MM.1S (cell line): ENCODE measurements around the gene C10orf143.

Experiments
- EZH2 ChIP-seq: fragments of 300-600 bp; sonication (generic); optimal IDR thresholded peaks from 2 replicates; pipeline ENCODE3; 2017; ENCODE audit warnings: low read depth, mild to moderate bottlenecking, antibody characterized with exemption, low read length, mixed read lengths
- TF ChIP-seq, protein P1 (sequence below): fragments of 300-600 bp; sonication (generic); IDR thresholded peaks from 2 replicates; pipeline ENCODE4 v1.5.1; 2016; ENCODE audit warnings: antibody characterized with exemption, low read length, mixed read lengths

DNA sequence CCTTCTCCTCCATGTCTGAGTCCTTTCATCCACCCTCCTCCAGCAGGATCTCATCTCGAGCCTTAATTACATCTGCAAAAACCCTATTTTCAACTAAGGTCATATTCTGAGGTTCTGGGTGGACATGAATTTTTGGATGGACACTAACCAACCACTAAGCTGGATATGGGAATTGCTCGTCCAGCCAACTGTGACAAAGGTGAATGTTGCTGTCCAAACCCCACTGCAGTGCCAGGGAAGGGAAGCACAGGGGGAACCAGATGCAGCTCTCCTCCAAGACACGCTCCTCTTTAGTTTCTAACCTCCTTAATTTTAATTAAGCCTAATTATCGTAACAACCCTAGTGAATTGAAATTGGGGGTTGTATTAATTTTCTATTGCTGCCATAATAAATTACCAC is 81.4 kb downstream of the C10orf143 start:
- TF ChIP-seq, protein P1, sequence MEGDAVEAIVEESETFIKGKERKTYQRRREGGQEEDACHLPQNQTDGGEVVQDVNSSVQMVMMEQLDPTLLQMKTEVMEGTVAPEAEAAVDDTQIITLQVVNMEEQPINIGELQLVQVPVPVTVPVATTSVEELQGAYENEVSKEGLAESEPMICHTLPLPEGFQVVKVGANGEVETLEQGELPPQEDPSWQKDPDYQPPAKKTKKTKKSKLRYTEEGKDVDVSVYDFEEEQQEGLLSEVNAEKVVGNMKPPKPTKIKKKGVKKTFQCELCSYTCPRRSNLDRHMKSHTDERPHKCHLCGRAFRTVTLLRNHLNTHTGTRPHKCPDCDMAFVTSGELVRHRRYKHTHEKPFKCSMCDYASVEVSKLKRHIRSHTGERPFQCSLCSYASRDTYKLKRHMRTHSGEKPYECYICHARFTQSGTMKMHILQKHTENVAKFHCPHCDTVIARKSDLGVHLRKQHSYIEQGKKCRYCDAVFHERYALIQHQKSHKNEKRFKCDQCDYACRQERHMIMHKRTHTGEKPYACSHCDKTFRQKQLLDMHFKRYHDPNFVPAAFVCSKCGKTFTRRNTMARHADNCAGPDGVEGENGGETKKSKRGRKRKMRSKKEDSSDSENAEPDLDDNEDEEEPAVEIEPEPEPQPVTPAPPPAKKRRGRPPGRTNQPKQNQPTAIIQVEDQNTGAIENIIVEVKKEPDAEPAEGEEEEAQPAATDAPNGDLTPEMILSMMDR, result no peak
- TF ChIP-seq EZH2, result no peak
